ENCODE results near the gene FAM222A. TPM values are rescaled to one million over a fixed set of nuclear protein-coding genes. Genes with fewer than 3 reads are reported as not detected.

Gene FAM222A
- total RNA-seq, 1 experiment from 2014 or later = 2.8 TPM

GRCh38 chr12:109736552-109737108, 23.0 kb downstream of the FAM222A start:
- Histone ChIP-seq H2AFZ (ENCODE audit: low read length) (no peak overlapping the region), H3K79me1 (ENCODE audit: insufficient read depth, low read depth, low read length, poor library complexity, severe bottlenecking) (no peaks in the 10 kb centered on the region), H4K5ac (ENCODE audit: insufficient read length, low read depth, low read length) (no peak overlapping the region), H4K91ac (ENCODE audit: insufficient read length, low read depth, low read length) (no peak overlapping the region), H2BK120ac (ENCODE audit: low read depth, low read length, poor library complexity, severe bottlenecking) (no peak overlapping the region), H3K27me3 (ENCODE audit: insufficient read depth, low read length) (no peaks in the 10 kb centered on the region), H3K23me2 (ENCODE audit: insufficient read length, low read depth, low read length, poor library complexity, severe bottlenecking) (no peaks in the 10 kb centered on the region), H2BK5ac (ENCODE audit: insufficient read length, low read length) (no peak overlapping the region), H2BK12ac (ENCODE audit: insufficient read length, low read depth, low read length) (no peak overlapping the region), H2BK20ac (ENCODE audit: low read depth, low read length, poor library complexity, severe bottlenecking) (no peak overlapping the region), H3K23ac (ENCODE audit: insufficient read length, low read depth, low read length) (no peak overlapping the region), H3K4me1 (ENCODE audit: insufficient read depth, low read length) (no peaks in the 10 kb centered on the region; the same call in 1 of the 2 replicates), H3K9me3 (ENCODE audit: control insufficient read depth, low read depth, low read length) (no peaks in the 10 kb centered on the region), H2AK5ac (ENCODE audit: insufficient read length, low read length) (no peak overlapping the region), H4K20me1 (ENCODE audit: control insufficient read depth, insufficient read depth, insufficient read length) (no peaks in the 10 kb centered on the region), H3K56ac (ENCODE audit: insufficient read length, low read depth, low read length) (no peak overlapping the region), H3T11ph (ENCODE audit: low read length) (no peak overlapping the region), H3K4me2 (ENCODE audit: insufficient read depth, insufficient read length, low read length) (no peak overlapping the region), H4K8ac (replicated peaks; ENCODE audit: insufficient read length, low read depth, low read length) (no peak overlapping the region), H3K79me2 (ENCODE audit: insufficient read depth, low read length) (no peaks in the 10 kb centered on the region), H3K9ac (ENCODE audit: extremely low read depth, insufficient read length, low read length) (no peak overlapping the region), H3K14ac (ENCODE audit: insufficient read depth, low read length) (no peak overlapping the region), H3K4ac (ENCODE audit: low read depth, low read length) (no peak overlapping the region), H3K18ac (ENCODE audit: insufficient read length, low read depth, low read length) (peak overlapping the region; percentile 8), H3K27ac (ENCODE audit: insufficient read length, low read depth, low read length) (no peak overlapping the region), H2BK15ac (ENCODE audit: low read depth, low read length) (no peak overlapping the region)
- Mint-ChIP-seq H3K4me3 (no peak overlapping the region; a peak in 1 of 5 replicates), H3K36me3 (ENCODE audit: insufficient read depth in 1 of 3, low read depth in 3 of 3) (no peaks in the 10 kb centered on the region), H3K4me1 (peaks cover 29 to 47% of the 10 kb centered on the region in 2 experiments), H3K9me3 (no peaks in the 10 kb centered on the region; a peak in 1 of 5 replicates), H3K27ac (peak overlapping the region in 1 of 3 experiments; percentile 88; a peak in 1 of 7 replicates), H3K27me3 (ENCODE audit: low read depth) (peaks cover 21% of the 10 kb centered on the region)
- no peak for TF ChIP-seq CTCF (conservative IDR thresholded peaks at IDR 0.05)
- peak; percentile 92 for DNase-seq
- WGBS (ENCODE audit: extremely low coverage, insufficient read length, low lambda C conversion rate) = no CpG with 5 or more reads among the region's 12 CpGs

Data from H9 (cell line).